ENCODE measurements around the gene CSF2.
"Not testable (repeated sequence)": the region's sequence is repeated elsewhere in the genome, so short reads cannot be mapped to it uniquely, and the experiment has no call there.

The CSF2 gene

GRCh38 chr5:132102101-132102701, 28.6 kb downstream of the CSF2 start:
- no peak for DNase-seq (ENCODE audit: low spot score)
- in situ Hi-C loops (cut with MboI; ENCODE audit: low sequenced_read_pairs, unreplicated experiment): no loop called here
- no peak for TF ChIP-seq CTCF (IDR thresholded peaks at IDR 0.05; ENCODE audit: borderline replicate concordance, control extremely low read depth, extremely low read depth, insufficient read depth, missing control alignments)

GRCh38 chr5:132102944-132103331, 29.3 kb downstream of the CSF2 start:
- in situ Hi-C loops (cut with MboI; ENCODE audit: low sequenced_read_pairs, unreplicated experiment): no loop called here
- DNase-seq (ENCODE audit: low spot score): no peak
- TF ChIP-seq CTCF (IDR thresholded peaks at IDR 0.05; ENCODE audit: borderline replicate concordance, control extremely low read depth, extremely low read depth, insufficient read depth, missing control alignments): no peak

GRCh38 chr5:132103332-132103951, 29.9 kb downstream of the CSF2 start:
- DNase-seq (ENCODE audit: low spot score): peak; percentile 78
- in situ Hi-C loops (cut with MboI; ENCODE audit: low sequenced_read_pairs, unreplicated experiment): no loop called here
- peak; percentile 5 for TF ChIP-seq CTCF (IDR thresholded peaks at IDR 0.05; ENCODE audit: borderline replicate concordance, control extremely low read depth, extremely low read depth, insufficient read depth, missing control alignments)

GRCh38 chr5:132103969-132104391, 30.4 kb downstream of the CSF2 start:
- DNase-seq (ENCODE audit: low spot score): no peak
- in situ Hi-C loops (cut with MboI; ENCODE audit: low sequenced_read_pairs, unreplicated experiment): no loop called here
- no peak for TF ChIP-seq CTCF (IDR thresholded peaks at IDR 0.05; ENCODE audit: borderline replicate concordance, control extremely low read depth, extremely low read depth, insufficient read depth, missing control alignments)

GRCh38 chr5:132104556-132104955, 31.0 kb downstream of the CSF2 start:
- no peak for TF ChIP-seq CTCF (IDR thresholded peaks at IDR 0.05; ENCODE audit: borderline replicate concordance, control extremely low read depth, extremely low read depth, insufficient read depth, missing control alignments)

GRCh38 chr5:132105688-132106087, 32.1 kb downstream of the CSF2 start:
- in situ Hi-C loops (cut with MboI; ENCODE audit: low sequenced_read_pairs, unreplicated experiment): no loop called here
- DNase-seq (ENCODE audit: low spot score): no peak
- TF ChIP-seq CTCF (IDR thresholded peaks at IDR 0.05; ENCODE audit: borderline replicate concordance, control extremely low read depth, extremely low read depth, insufficient read depth, missing control alignments): no peak

More at GRCh38 chr5:132104556-132104955, 31.0 kb downstream of the CSF2 start:
- in situ Hi-C loops (cut with MboI; ENCODE audit: low sequenced_read_pairs, unreplicated experiment): no loop called here
- no peak for DNase-seq (ENCODE audit: low spot score)

GRCh38 chr5:132108495-132108894, 34.9 kb downstream of the CSF2 start:
- DNase-seq (ENCODE audit: low spot score); in situ Hi-C loops (cut with MboI; ENCODE audit: low sequenced_read_pairs, unreplicated experiment): not testable (repeated sequence)

- DNase-seq (ENCODE audit: low spot score); in situ Hi-C loops (cut with MboI; ENCODE audit: low sequenced_read_pairs, unreplicated experiment): not testable (repeated sequence)
Measured at GRCh38 chr5:132108957-132109356, 35.4 kb downstream of the CSF2 start.
